GM18907 (cell line): Measurements from ENCODE around the gene ELAPOR2.
A peak's percentile ranks its signal among the peaks of the same experiment; 100 is the strongest.
"Not testable (repeated sequence)": the region's sequence is repeated elsewhere in the genome, so short reads cannot be mapped to it uniquely, and the experiment has no call there.

Experiments
- ATAC-seq: cut with Tn5 transposase; IDR thresholded peaks from one replicate; pipeline ENCODE4 v1.9.1; 2021; ENCODE audit warnings: mild to moderate bottlenecking, moderate library complexity; ENCODE audit not compliant: unreplicated experiment

The ELAPOR2 gene

GRCh38 chr7:87059525-87060287 lies at the start of gene ELAPOR2:
Gene ELAPOR2 (minus strand): TSS chr7:87059654. CDS start chr7:87059513, 141 bp downstream.
- peak; percentile 98 for ATAC-seq

GRCh38 chr7:87107949-87108776 lies 48.7 kb upstream of the ELAPOR2 start:
- no peak for ATAC-seq

GRCh38 chr7:87106974-87107612 lies 47.6 kb upstream of the ELAPOR2 start:
- ATAC-seq, result no peak

GRCh38 chr7:87105401-87105800 lies 45.9 kb upstream of the ELAPOR2 start:
- no peak for ATAC-seq

- ATAC-seq, result no peak
Measured at GRCh38 chr7:87100326-87100725, 40.9 kb upstream of the ELAPOR2 start.

- ATAC-seq, result not testable (repeated sequence)
Measured at GRCh38 chr7:87097375-87097774, 37.9 kb upstream of the ELAPOR2 start.

- no peak for ATAC-seq
Measured at GRCh38 chr7:87094322-87094721, 34.9 kb upstream of the ELAPOR2 start.

GRCh38 chr7:87092568-87093091 lies 33.2 kb upstream of the ELAPOR2 start:
- no peak for ATAC-seq

- ATAC-seq, result no peak
Measured at GRCh38 chr7:87091487-87092066, 32.1 kb upstream of the ELAPOR2 start.

GRCh38 chr7:87083865-87084519 lies 24.5 kb upstream of the ELAPOR2 start:
- no peak for ATAC-seq

GRCh38 chr7:87082675-87083074 lies 23.2 kb upstream of the ELAPOR2 start:
- ATAC-seq, result no peak

GRCh38 chr7:87075671-87076404 lies 16.4 kb upstream of the ELAPOR2 start:
- peak; percentile 77 for ATAC-seq

GRCh38 chr7:87067788-87068187 lies 8.3 kb upstream of the ELAPOR2 start:
- no peak for ATAC-seq

GRCh38 chr7:87060288-87060537 lies 759 bp upstream of the ELAPOR2 start:
- ATAC-seq, result no peak

GRCh38 chr7:87058744-87059524 lies 520 bp downstream of the ELAPOR2 start:
- ATAC-seq, result peak; percentile 58

GRCh38 chr7:87057210-87057609 lies 2.2 kb downstream of the ELAPOR2 start:
- no peak for ATAC-seq

GRCh38 chr7:87056346-87056745 lies 3.1 kb downstream of the ELAPOR2 start:
- ATAC-seq, result no peak

- no peak for ATAC-seq
Measured at GRCh38 chr7:87048839-87049238, 10.6 kb downstream of the ELAPOR2 start.

- ATAC-seq, result no peak
Measured at GRCh38 chr7:87046456-87046855, 13.0 kb downstream of the ELAPOR2 start.
